A673 (cell line): ENCODE measurements around the gene MVP.
A peak's percentile ranks its signal among the peaks of the same experiment; 100 is the strongest.

Source experiments
- CTCF ChIP-seq: fragments of 300-800, 200-600 bp; sonication (generic); conservative IDR thresholded peaks from 2 replicates; pipeline ENCODE4 v1.5.1; 2017; ENCODE audit warnings: low read depth, mild to moderate bottlenecking, antibody characterized with exemption, low read length, moderate library complexity, mixed read lengths
- EZH2 ChIP-seq: fragments of 200-600 bp; sonication (generic); IDR thresholded peaks from 2 replicates; pipeline ENCODE4 v1.6.1; 2017; ENCODE audit warnings: borderline replicate concordance, low read depth, mild to moderate bottlenecking, mixed read lengths, antibody characterized with exemption, low read length; ENCODE audit not compliant: poor library complexity, severe bottlenecking

GRCh38 chr16:29784901-29785500 lies 35.3 kb upstream of the MVP start:
- TF ChIP-seq CTCF (peak; percentile 90), EZH2 (no peak)
